HG03097 (cell line): ENCODE results near the gene PLEKHA8.

Experiments used
- ATAC-seq: cut with Tn5 transposase; IDR thresholded peaks from one replicate; pipeline ENCODE4 v1.9.1; 2021; ENCODE audit not compliant: unreplicated experiment, low FRiP score

The PLEKHA8 gene

DNA sequence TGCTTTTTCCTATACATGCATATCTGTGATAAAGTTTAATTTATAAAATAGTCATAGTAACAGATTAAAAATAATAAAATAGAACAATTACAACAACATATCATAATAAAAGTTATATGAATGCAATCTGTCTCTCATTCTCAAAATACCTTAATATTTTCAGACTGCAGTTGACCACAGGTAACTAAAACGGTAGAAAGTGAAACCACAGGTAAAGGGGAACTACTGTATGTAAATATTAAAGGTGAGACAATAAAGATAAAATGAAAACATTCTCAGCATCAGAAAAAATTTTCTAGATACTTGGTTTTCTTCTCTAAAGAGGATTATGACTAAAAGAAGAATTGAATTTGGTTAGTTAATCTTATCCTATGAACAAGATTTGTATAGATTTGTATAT is 7.7 kb upstream of the PLEKHA8 start:
- no peak for ATAC-seq

DNA sequence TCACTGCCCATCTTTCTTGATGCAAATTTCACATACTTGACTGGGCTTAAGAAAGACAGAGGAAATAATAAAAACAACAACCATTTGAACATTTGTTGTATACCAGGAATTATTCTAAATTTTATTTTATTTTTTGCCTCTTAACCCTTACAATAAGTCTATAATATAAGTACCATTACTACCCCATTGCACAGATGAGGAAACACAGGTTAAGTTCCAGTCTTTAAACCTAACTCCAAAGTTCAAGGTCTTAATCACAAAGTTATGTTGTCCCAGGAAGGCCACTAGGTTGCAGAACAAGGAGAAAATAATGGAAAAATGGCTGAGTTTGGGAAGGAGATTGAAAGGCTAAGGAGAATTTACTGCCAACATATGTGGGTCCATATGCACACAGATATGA is 5.2 kb upstream of the PLEKHA8 start:
- no peak for ATAC-seq

DNA sequence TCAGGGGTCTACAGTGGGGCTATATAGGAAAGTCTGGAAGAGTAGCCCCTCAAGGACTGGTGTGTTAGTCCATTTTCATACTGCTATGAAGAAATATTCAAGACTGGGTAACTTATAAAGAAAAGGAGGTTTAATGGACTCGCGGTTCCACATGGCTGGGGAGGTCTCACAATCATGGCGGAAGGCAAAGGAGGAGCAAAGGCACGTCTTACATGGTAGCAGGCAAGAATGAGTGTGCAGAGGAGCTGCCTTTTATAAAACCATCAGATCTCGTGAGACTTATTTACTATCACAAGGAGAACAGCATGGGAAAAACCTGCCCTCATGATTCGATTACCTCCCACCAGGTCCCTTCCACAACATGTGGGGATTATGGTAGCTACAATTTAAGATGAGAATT is 4.7 kb upstream of the PLEKHA8 start:
- no peak for ATAC-seq

DNA sequence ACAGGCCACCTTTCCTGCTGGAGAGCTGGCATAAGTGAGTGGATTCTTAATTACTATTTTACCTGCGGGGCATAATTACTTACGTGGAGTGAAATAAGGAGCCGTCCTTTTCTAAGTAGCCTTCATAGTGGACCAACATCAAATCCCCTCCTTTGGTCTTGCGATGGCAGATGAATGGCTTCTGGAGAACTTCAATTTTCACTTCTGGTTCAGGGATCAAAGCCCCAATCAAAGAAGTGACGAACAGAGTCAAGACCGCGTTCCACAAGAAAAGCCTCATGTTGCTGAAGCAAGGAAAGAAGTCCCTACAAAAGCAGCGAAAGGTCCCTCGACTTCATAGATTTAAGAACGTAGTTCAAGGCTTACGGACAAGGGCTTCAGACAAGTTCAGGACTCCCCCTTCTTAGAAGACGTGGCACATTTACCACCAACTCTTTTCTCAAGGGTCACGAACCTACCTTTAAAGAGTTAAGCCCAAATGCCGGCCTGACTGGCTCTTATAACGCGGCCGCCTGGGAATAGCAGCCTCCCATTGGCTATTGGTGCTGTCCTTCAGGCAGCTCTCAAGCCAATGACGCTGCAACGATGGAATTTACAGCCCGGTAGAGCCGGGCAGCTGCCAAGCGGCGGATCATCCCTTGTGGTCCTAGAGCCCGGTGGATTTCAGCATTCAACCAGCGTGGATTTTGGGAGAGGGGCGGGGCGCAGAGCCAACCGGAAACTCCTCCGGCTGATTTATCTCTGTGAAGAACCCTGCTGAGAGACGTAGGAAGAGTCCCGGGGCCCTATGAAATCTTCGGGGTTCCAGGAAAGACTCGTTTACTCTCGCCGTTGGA is 1.8 kb upstream of the PLEKHA8 start, which contains the start of gene FKBP14:
Gene FKBP14 (minus strand): TSS at position 474 of the 836 bp plus-strand sequence. CDS start 194 bp downstream, at position 280.
- peak; percentile 76 for ATAC-seq

DNA sequence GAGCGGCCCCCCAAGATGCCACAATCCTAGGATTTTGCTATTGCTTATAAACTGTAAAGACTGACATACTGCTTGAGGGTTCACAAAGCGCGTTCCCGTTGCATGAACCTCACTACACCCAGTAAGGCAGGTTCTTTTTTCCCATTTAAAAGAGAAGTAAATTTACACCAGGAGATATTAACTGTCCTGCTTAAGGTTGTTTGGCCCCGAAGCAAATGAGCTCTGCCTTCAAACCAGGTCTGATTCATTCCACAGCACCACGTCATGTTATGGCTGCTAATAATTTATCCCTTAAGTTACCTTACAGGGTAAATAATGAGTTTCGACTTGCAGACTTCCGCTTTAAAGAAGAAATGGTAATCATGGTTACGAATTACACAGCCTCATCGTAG is 1.2 kb upstream of the PLEKHA8 start:
- peak; percentile 22 for ATAC-seq

DNA sequence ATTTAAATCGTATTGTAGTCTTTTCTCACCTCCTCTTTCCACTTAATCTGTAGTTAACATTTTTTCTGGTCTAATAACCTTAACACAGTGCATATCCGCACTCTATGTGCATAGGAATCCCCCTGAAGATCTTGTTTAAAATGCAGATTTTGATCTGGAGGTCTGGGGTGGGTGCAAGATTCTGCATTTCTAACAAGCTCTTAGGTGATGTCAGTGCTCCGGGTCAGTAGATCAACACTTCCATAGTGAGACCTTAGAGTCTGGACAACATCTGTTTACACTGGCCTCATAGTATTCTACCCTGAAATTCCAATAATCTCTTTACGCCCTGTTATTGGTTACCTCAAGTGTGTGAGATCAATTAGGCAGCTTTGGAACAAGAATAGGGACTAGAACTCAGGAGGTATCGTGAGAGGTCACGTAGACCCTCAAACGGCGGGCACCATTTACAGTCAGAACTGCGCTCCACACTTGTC is 434 bp upstream of the PLEKHA8 start:
- no peak for ATAC-seq

DNA sequence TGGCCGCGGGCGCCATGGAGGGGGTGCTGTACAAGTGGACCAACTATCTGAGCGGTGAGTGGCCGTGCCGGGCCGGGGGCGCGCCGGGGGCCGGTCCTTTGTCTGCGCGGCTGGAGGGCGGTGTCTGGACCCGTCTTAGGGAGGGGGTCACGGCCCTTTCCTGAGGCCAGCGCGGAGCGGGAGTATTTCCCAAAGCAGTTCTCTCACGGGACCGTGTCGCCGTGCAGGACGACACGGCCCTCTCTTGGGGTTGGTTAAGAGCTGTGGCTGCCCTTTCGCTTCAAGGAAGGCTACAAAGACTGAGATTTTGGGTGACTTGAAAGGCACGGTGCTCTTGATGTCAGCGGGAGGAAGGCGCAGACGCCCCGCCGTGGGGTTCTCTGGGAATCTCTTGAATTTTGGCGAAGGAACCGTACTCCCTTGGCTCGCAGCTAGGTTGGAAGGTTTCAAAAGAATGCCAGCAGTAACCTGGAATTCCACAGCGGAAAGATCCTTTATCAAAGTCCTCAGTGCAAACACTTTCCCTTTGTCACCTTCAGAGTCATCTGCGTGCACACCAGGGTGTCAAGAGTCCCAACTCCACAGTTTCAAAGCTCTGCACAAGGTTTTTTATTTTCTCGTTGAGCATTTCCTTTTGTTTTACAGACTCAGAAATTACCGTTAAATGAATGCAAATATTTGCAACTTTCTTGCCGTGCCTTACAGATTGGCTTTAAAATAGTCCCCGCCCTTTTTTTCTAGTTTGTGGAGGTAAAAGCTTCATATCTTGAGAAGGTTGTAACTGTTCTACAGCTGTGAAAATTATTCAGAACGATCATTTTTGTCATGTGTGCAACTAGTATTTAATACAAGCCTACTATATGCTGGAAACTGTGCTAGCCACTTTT is 780 bp downstream of the PLEKHA8 start:
- ATAC-seq: peak; percentile 10

DNA sequence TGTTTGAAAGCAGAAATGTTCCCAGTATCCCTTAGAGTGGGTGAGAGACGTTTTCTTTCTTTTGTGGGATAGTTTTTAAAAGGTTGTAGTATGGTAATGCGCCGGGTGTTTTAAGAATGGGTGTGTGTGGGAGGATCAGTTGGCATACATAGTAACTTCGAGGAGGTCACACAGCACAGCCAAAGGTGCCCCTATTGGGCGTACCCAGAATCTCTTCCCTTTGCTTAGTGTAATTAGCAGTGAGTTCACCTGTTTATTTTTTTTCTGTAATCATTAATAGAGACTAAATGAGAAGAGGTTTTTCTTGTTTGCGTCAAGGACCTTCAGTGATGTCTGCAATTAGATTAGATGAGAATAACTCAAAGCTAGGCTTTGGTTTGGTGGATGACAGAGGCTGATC is 1.5 kb downstream of the PLEKHA8 start:
- no peak for ATAC-seq

DNA sequence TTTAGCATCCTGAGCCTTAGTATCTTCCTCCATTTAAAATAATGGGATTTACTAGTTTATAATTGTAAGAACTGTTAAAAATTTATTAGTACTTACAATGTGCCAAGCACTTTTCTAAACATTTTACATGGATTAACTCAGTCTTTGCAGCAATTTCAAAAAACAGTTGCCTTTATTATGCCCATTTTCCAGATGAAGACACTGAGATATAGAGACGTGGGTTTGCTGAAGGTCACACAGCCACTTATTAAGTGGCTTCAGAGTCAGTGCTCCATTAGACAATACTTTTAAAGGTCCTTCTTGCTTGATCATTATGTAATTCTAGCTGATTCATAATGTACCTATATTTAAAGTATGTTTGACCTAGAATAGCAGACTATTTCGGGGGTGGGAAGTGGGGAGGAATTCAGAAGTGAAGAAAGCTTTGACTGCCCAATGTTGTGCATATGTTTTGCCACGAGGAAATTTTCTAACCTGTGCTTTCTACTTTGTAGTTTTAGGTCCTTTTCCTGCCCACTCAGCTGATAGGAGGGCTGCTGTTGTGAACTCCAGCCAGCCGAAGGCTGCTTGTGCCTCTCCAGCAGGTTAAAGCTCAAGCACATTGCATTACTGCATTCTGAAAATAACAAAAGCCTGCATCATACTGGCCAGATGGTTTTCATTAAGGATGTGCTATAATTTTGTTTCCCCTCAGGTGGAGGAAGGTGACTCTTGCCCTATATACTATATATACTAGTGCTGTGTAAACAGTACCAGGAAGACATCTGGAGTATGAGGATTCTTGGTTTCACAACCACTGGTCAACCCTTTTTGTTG is 4.3 kb downstream of the PLEKHA8 start:
- no peak for ATAC-seq

DNA sequence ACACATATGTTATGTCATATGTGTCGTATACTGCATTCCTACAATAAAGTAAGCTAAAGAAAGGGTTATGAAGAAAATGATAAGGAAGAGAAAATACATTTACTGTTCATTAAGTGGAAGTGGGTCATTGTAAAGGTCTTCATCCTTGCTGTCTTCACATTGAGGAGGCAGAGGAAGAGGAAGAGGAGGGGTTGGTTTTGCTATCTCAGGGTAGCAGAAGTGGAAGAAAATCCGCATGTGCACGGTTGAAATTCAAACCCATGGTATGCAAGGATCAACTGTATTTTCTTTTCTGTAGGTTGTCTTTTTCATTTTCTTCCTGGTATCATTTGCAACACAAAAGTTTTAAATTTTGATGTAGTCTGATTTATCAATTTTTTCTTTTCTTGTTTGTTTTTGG is 6.3 kb downstream of the PLEKHA8 start:
- no peak for ATAC-seq

DNA sequence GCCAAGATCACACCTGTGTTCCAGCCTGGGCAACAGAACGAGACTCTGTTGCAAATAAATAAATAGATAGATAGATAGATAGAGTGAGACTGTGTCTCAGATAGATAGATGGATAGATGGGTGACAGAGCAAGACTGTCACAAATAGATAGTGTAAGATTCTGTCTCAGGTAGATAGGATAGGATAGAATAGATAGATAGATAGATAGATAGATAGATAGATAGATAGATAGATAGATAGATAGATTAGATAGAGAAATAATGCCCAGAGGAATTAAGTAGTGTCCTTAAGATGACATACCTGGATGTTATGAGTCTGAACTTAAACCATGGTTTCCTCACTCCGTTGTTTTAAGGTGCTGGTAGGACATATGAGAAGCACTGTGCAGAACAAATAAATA is 8.0 kb downstream of the PLEKHA8 start:
- no peak for ATAC-seq

DNA sequence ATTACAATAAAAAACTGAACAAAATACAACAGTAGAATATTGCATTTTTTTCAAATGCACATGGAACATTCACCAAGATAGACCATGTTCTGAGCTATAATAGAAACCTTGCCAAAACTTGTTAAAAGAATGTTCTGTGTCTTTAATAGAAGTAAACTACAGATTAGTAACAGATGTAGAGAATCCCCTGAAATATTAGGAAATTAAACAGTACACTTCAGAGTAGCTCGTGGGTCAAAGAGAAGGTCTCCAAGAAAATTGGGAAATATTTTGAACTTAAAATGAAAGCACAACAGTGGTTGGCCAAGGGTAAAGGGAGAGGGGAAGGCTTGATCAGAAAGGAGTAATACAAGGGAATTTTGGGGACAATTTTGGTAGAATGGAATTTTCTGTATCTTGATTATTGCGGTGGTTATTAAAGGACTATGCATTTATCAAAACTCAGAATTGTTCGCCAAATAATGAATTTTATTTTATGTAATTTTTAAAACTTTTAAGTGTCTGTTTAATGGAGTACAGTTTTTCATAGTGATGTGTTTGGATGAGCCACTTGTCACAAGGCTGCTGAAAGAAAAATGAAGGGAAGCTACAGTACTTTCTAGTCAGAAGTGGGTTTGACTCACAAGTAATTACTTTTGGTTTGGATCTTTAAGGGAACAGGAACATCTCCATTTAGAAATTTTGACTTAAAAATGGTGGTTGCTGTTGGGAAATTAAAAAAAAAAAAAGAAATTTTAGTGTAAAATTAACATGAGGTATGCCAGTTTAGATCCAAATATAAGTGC is 10.2 kb downstream of the PLEKHA8 start:
- no peak for ATAC-seq

DNA sequence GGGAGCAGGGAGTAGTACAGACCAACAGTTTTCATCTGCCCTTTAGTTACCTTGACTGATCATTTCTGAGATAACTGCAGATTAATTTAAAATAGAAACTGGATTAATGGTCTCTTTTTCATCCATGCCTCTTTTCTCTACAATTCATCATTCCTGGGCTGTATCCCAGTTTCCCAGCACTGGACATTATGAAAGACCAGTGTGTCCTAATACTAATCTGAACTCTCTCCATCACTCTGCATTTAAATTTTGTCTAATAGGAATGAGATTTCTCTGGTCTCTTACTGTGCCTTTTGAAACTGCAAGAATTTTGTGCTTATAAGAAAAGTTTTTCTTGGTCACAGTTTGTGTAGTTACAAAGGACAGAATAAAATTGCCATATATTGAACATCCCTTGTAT is 12.7 kb downstream of the PLEKHA8 start:
- ATAC-seq: no peak

DNA sequence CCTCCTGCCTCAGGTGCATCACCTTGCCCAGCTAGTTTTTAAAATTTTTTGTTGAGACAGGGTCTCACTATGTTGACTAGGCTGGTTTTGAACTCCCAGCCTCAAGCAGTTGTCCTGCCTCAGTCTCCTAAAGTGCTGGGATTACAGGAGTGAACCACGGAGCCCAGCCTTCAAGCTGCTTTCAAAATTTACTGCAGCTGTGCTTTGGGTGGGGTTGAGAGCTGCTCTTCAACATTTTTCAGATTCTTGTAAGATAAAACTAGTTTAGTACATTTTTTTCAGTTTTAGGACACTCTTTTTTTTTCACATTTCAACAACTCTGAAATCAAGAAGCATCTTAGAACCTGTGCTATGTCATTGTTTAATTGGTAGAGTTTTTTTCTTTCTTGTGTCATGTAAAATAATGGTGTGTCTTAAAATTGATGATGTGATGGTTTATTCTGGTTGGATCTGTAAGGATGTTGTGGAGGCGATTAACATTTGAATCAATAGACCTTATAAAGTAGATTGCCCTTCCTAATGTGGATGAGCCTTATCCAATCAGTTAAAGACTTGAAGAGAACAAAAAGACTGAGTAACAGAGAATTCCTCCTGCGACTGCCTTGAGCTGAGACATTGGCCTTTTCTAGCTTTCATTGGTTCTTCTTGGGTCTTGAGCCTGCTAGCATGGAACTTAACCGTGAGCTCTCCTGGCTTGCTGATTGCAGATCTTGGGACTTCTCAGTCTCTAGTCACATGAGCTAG is 13.5 kb downstream of the PLEKHA8 start:
- ATAC-seq: no peak

DNA sequence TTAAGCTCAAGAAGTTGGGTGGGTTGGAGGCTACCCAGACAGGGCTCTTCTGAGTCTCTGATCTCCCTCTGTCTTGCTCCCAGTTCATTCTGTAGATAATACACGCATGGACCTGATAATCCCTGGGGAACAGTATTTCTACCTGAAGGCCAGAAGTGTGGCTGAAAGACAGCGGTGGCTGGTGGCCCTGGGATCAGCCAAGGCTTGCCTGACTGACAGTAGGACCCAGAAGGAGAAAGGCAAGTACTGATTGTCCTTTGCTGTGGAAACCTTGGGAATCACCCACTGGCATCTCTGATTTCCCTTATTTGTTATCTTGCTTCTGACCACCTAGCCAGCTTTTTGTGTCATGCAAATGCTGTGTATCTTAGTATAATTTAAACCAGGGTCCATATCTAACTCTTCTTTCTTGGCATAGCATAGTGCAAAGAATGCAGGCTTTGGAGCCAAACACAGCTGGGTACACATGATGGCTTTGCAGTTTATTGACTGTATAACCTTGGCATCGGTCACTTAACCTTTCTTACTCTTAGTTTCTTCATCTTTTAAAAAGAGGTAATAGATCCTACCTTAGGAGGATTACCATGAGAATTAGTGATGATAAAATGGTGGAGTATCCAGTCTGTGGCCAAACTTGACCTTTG is 18.0 kb downstream of the PLEKHA8 start:
- no peak for ATAC-seq

DNA sequence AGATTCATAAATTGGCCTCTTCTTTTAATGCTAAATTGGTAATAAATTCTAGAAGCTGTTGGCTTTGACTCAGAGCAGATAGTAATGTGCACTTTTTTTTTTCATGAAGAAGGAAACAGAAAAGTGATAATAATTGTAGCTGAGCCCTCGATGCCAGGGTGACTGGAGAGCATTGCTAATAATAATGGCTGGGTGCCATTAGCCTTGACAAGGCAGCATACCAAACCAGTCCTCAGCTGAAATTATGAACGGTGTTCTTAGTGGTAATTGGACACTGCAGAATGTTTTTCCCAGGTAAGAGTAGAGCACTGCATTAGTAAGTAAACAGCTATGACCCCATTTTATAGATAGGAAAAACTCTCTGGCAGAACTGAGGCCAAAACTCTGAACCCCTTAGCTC is 18.9 kb downstream of the PLEKHA8 start:
- ATAC-seq: no peak

DNA sequence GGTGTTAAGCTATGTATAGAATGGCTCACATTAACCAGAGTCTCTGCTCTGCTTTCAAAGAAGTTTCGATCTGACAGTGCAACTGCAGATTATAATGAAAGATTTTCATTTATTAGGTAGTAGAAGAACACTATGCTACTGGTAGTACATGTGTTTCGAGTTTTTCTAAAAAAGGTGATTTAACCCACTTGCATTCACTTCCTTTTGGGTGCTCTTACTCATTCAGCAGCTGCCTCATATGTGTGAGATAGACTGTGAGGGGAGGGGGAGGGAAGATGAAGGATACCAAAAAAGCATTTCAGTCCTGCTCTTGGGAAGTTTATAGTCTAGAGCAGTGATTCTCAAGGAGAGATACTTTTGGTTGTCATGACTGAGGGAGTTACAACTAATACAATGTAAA is 20.4 kb downstream of the PLEKHA8 start:
- ATAC-seq: no peak

DNA sequence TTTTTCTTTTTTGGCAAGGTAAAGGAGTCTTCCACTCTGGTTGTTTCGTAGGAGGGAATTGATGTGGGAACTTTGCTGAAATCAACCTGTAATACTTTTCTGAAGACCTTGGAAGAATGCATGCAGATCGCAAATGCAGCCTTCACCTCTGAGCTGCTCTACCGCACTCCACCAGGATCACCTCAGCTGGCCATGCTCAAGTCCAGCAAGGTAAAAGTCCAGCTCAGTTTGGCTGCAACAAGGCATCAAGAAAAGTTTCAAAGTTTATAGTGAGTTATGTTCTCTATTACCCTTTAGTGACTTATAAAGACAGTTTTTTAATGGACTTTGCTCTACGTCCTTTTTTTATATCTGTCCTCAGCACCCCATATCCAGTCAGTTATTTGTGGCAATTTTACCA is 21.0 kb downstream of the PLEKHA8 start:
- no peak for ATAC-seq

DNA sequence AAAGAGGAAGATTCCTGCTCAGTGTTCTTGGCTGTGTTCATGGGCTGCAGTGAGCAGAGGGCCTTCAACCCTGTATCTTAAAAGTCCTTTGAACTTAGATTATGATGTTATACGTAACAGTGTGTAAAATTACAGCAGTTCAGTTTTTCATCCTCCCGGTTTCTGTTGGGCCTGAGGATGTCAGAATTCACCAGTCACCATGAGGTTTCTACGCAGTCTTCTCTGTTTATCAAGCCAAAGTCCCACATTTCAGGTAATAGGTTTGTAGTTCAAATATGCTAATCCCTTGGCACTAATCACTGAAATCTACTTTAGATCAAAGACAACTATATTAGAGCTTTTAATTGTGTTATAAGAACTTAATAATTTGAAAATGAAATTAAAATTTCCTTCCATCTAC is 24.9 kb downstream of the PLEKHA8 start:
- ATAC-seq: no peak
